Activated CD8-positive, alpha-beta memory T cell treated with anti-CD3 and anti-CD28 coated beads, Interleukin-2, amount 50 U/mL, for 24 hours (primary cell): ENCODE measurements around the gene MMP2.

ENCODE experiments used
- DNase-seq: peaks from one replicate; pipeline ENCODE4 v3.0.0-alpha.2; 2020; ENCODE audit errors: extremely low read depth

MMP2 gene

GRCh38 chr16:55478827-55479429 lies at the start of gene MMP2:
MMP2 (plus strand) TSS chr16:55479198; CDS start chr16:55479480, 282 bp downstream.
- DNase-seq = no peak

GRCh38 chr16:55433030-55433429 lies 46.0 kb upstream of the MMP2 start:
- no peak for DNase-seq

GRCh38 chr16:55433535-55433934 lies 45.5 kb upstream of the MMP2 start:
- no peak for DNase-seq

GRCh38 chr16:55434000-55434399 lies 45.0 kb upstream of the MMP2 start:
- no peak for DNase-seq

- DNase-seq = no peak
These were observed 43.6 kb upstream of the MMP2 start for GRCh38 chr16:55435387-55435786.

- DNase-seq = no peak
These were observed 42.4 kb upstream of the MMP2 start for GRCh38 chr16:55436587-55436986.

GRCh38 chr16:55437625-55438024 lies 41.4 kb upstream of the MMP2 start:
- DNase-seq = no peak

- no peak for DNase-seq
These were observed 40.7 kb upstream of the MMP2 start for GRCh38 chr16:55438281-55438680.

GRCh38 chr16:55439101-55439690 lies 39.8 kb upstream of the MMP2 start:
- DNase-seq = no peak

GRCh38 chr16:55443434-55444346 lies 35.3 kb upstream of the MMP2 start:
- DNase-seq = no peak

- DNase-seq = no peak
These were observed 34.1 kb upstream of the MMP2 start for GRCh38 chr16:55444754-55445485.

- no peak for DNase-seq
These were observed 31.8 kb upstream of the MMP2 start for GRCh38 chr16:55447231-55447630.

- DNase-seq = no peak
These were observed 26.0 kb upstream of the MMP2 start for GRCh38 chr16:55452996-55453395.

GRCh38 chr16:55453909-55454308 lies 25.1 kb upstream of the MMP2 start:
- no peak for DNase-seq

GRCh38 chr16:55454861-55455260 lies 24.1 kb upstream of the MMP2 start:
- DNase-seq = no peak

GRCh38 chr16:55462241-55462640 lies 16.8 kb upstream of the MMP2 start:
- DNase-seq = no peak

- no peak for DNase-seq
These were observed 14.6 kb upstream of the MMP2 start for GRCh38 chr16:55464375-55464774.

GRCh38 chr16:55465077-55465896 lies 13.7 kb upstream of the MMP2 start:
- DNase-seq = peak; percentile 66

- no peak for DNase-seq
These were observed 12.8 kb upstream of the MMP2 start for GRCh38 chr16:55466209-55466608.

GRCh38 chr16:55467898-55468297 lies 11.1 kb upstream of the MMP2 start:
- DNase-seq = no peak

- DNase-seq = no peak
These were observed 10.5 kb upstream of the MMP2 start for GRCh38 chr16:55468352-55468990.
